NT2/D1 (cell line): ENCODE measurements around the gene ARMC8.

Experiments
- SUZ12 ChIP-seq: IDR thresholded peaks from 2 replicates; pipeline ENCODE4 v1.6.1; 2011; ENCODE audit not compliant: insufficient read length, insufficient read depth; ENCODE audit errors: extremely low read depth
- ZNF274 ChIP-seq: IDR thresholded peaks from 2 replicates; pipeline ENCODE4 v1.6.1; 2011; ENCODE audit warnings: mild to moderate bottlenecking, low read depth, low read length

DNA sequence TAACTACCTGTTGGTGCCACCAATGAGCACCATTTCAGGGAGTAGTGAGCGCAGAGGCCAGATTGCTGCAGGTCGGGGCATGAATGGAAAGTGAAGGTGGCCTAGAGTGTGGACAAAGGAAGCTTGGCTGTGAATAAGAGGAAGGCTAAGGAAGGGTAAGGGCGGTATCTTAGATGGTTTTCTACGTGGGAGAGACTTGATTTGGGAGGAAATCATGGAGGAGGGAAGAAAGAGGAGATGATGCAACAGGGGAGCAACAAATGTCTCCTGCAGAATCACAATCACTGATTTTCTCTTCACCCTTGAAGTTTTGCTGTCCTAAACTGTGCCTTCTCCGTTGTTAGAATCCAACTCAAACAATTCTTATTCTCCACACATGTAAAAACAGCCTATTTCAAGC lies 120.8 kb downstream of the ARMC8 start:
- TF ChIP-seq ZNF274 (no peak), SUZ12 (no peak)
